DND-41 (cell line): ENCODE data around the gene MMP2.

ENCODE experiments used
- ATAC-seq: fragments of 200-7000 bp; cut with Tn5 transposase; 3 replicates; pipeline ENCODE4 v1.9.1; 2021; ENCODE audit warnings: low read depth; ENCODE audit not compliant: insufficient read depth
- DNase-seq: peaks from one replicate; pipeline ENCODE4 v3.0.0-alpha.2; 2020
- H2AFZ ChIP-seq: 2 replicates; pipeline ENCODE4 v1.6.0; 2012; ENCODE audit warnings: low read depth, low read length
- H3K27ac ChIP-seq: 2 replicates; pipeline ENCODE4 v1.5.1; 2012; ENCODE audit warnings: low read length, inconsistent platforms
- H3K27me3 ChIP-seq: fragments of 200-600 bp; sonication (generic); 2 replicates; pipeline ENCODE4 v1.6.0; 2012; ENCODE audit warnings: low read length, mild to moderate bottlenecking, inconsistent platforms; ENCODE audit not compliant: insufficient read depth, poor library complexity
- H3K36me3 ChIP-seq: 2 replicates; pipeline ENCODE4 v1.5.1; 2012; ENCODE audit warnings: low read length, inconsistent platforms; ENCODE audit not compliant: insufficient read depth
- H3K4me1 ChIP-seq: 2 replicates; pipeline ENCODE4 v1.5.1; 2012; ENCODE audit warnings: mild to moderate bottlenecking, low read length; ENCODE audit not compliant: insufficient read depth
- H3K4me2 ChIP-seq: 2 replicates; pipeline ENCODE4 v1.6.0; 2012; ENCODE audit warnings: mild to moderate bottlenecking, moderate library complexity, low read length, inconsistent platforms; ENCODE audit not compliant: insufficient read depth
- H3K4me3 ChIP-seq, 2 experiments: fragments of 200-600 bp in 1 of 2; shearing (Covaris generic) in 1 of 2; 2 replicates each; pipeline ENCODE4 v1.5.1; 2012 to 2016; ENCODE audit warnings: inconsistent platforms in 2 of 2, low read length in 2 of 2, mild to moderate bottlenecking in 2 of 2, low read depth in 1 of 2, moderate library complexity in 1 of 2
- H3K79me2 ChIP-seq: 2 replicates; pipeline ENCODE4 v1.6.0; 2012; ENCODE audit warnings: low read length, inconsistent platforms; ENCODE audit not compliant: insufficient read depth
- H3K9ac ChIP-seq: 2 replicates; pipeline ENCODE4 v1.6.0; 2012; ENCODE audit warnings: low read depth, mild to moderate bottlenecking, inconsistent platforms, low read length, moderate library complexity
- H3K9me3 ChIP-seq: 2 replicates; pipeline ENCODE4 v1.5.1; 2012; ENCODE audit warnings: low read length, moderate library complexity, mild to moderate bottlenecking, inconsistent platforms; ENCODE audit not compliant: insufficient read depth, severe bottlenecking
- H4K20me1 ChIP-seq: 2 replicates; pipeline ENCODE4 v1.6.0; 2012; ENCODE audit warnings: low read length; ENCODE audit not compliant: insufficient read depth
- EZH2 ChIP-seq: IDR thresholded peaks from 3 replicates; pipeline ENCODE4 v1.6.1; 2012; ENCODE audit warnings: borderline replicate concordance, low read depth, mild to moderate bottlenecking, moderate library complexity, low read length, inconsistent platforms; ENCODE audit not compliant: severe bottlenecking
- TF ChIP-seq, protein P1 (sequence below): IDR thresholded peaks from 2 replicates; pipeline ENCODE4 v1.5.1; 2012; ENCODE audit warnings: borderline replicate concordance, low read length, moderate library complexity, mild to moderate bottlenecking; ENCODE audit not compliant: poor library complexity, severe bottlenecking; ENCODE audit errors: extremely low read depth

The MMP2 gene

GRCh38 chr16:55501549-55502322 lies 22.7 kb downstream of the MMP2 start:
- H3K9me3 ChIP-seq, result no peaks in the 10 kb centered on the region
- peaks cover 3% of the 10 kb centered on the region; the same call in 1 of the 2 replicates for H3K4me1 ChIP-seq
- no peaks in the 10 kb centered on the region for H4K20me1 ChIP-seq
- no peaks in the 10 kb centered on the region for H3K36me3 ChIP-seq
- no peak for TF ChIP-seq EZH2
- TF ChIP-seq, protein P1, sequence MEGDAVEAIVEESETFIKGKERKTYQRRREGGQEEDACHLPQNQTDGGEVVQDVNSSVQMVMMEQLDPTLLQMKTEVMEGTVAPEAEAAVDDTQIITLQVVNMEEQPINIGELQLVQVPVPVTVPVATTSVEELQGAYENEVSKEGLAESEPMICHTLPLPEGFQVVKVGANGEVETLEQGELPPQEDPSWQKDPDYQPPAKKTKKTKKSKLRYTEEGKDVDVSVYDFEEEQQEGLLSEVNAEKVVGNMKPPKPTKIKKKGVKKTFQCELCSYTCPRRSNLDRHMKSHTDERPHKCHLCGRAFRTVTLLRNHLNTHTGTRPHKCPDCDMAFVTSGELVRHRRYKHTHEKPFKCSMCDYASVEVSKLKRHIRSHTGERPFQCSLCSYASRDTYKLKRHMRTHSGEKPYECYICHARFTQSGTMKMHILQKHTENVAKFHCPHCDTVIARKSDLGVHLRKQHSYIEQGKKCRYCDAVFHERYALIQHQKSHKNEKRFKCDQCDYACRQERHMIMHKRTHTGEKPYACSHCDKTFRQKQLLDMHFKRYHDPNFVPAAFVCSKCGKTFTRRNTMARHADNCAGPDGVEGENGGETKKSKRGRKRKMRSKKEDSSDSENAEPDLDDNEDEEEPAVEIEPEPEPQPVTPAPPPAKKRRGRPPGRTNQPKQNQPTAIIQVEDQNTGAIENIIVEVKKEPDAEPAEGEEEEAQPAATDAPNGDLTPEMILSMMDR, result peak; percentile 31
- H3K4me2 ChIP-seq, result no peak overlapping the region
- H2AFZ ChIP-seq, result no peak overlapping the region
- ATAC-seq (no peak), DNase-seq (no peak)
- H3K27ac ChIP-seq, result no peak overlapping the region
- H3K27me3 ChIP-seq, result peaks cover 10% of the 10 kb centered on the region
- no peak overlapping the region for H3K4me3 ChIP-seq
- H3K9ac ChIP-seq, result no peak overlapping the region
- no peaks in the 10 kb centered on the region for H3K79me2 ChIP-seq

- Histone ChIP-seq H3K4me2 (no peak overlapping the region), H3K27ac (no peak overlapping the region)
Measured at GRCh38 chr16:55502801-55503366, 23.9 kb downstream of the MMP2 start.

GRCh38 chr16:55503726-55504550 lies 24.9 kb downstream of the MMP2 start:
- DNase-seq (no peak), ATAC-seq (no peak)
- Histone ChIP-seq H3K27ac (no peak overlapping the region), H3K36me3 (no peaks in the 10 kb centered on the region), H3K4me2 (no peak overlapping the region), H4K20me1 (no peaks in the 10 kb centered on the region), H3K9me3 (no peaks in the 10 kb centered on the region), H3K27me3 (no peaks in the 10 kb centered on the region), H3K4me1 (peaks cover 3% of the 10 kb centered on the region; the same call in 1 of the 2 replicates), H3K4me3 (no peak overlapping the region), H3K9ac (no peak overlapping the region), H2AFZ (no peak overlapping the region), H3K79me2 (no peaks in the 10 kb centered on the region)
- TF ChIP-seq, protein P1, result no peak
- no peak for TF ChIP-seq EZH2

More at GRCh38 chr16:55502801-55503366, 23.9 kb downstream of the MMP2 start:
- no peak overlapping the region for H3K9ac ChIP-seq
- H2AFZ ChIP-seq, result no peak overlapping the region
- H4K20me1 ChIP-seq, result no peaks in the 10 kb centered on the region
- no peak overlapping the region for H3K4me3 ChIP-seq
- H3K9me3 ChIP-seq, result no peaks in the 10 kb centered on the region
- TF ChIP-seq, protein P1, result no peak
- TF ChIP-seq EZH2, result no peak
- ATAC-seq (no peak), DNase-seq (no peak)
- no peaks in the 10 kb centered on the region for H3K79me2 ChIP-seq
- H3K4me1 ChIP-seq, result peaks cover 3% of the 10 kb centered on the region; the same call in 1 of the 2 replicates
- peaks cover 2% of the 10 kb centered on the region for H3K27me3 ChIP-seq
- H3K36me3 ChIP-seq, result no peaks in the 10 kb centered on the region
